ENCODE results near the gene XYLT1. TPM values are rescaled to one million over a fixed set of nuclear protein-coding genes. Genes with fewer than 3 reads are reported as not detected.

Gene XYLT1
- total and polyA plus RNA-seq, 10 of the 15 experiments (the other 5 are each of a cell fraction or from before 2014, with no cell fraction given): 0.88 to 14.8 (median 5.8) TPM

DNA sequence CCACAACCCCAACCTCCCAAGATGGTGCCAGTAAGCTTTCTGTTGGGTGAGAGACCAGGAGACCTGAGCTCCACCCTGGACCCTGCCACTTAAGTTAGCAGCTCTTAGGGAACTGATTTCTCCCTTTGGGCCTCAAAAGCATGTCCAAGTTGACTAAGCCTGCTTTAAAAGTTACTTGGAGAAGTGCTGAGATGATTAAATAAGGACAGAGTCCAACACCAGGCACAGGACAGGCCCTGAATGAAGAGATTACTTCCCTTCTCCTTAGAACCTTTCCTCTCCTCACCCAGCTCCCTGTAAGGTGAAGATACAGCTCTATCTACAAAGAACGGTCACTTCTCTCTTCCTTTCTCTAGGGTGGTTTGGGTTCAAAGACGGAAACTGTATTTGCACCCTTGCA lies 162.6 kb downstream of the XYLT1 start (continued):
- no peak for TF ChIP-seq MLLT1 (IDR thresholded peaks at IDR 0.05)
- TF ChIP-seq JUND (IDR thresholded peaks at IDR 0.05; ENCODE audit: low read depth, low read length): no peak
- TF ChIP-seq TCF12 (IDR thresholded peaks at IDR 0.05; ENCODE audit: low read depth, low read length): no peak
- TF ChIP-seq E2F4 (IDR thresholded peaks at IDR 0.05; ENCODE audit: low read depth, low read length): no peak

DNA sequence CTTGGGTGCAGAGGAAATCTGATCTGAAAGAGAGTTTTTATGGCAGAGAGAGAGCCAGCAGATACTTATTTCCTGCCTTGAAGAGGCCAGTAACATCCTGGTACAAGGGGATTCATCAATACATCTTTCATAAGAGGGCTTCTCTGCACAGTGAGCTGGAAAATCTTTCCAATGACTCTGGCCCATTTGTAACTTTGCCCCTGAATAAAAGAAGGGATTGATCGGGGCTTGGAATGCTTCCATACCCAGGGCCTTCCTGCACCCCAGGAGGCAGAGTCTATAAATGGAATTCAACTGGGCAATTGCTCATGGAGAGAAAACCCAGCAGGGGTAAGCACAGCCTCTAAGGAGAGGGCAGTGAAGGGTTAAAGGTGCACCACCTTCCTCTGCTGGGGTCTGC lies 163.3 kb downstream of the XYLT1 start:
- Histone ChIP-seq H3K4me1 (ENCODE audit: control insufficient read depth, insufficient read depth, low read length) (peaks cover 27% of the 10 kb centered on the region), H2AFZ (ENCODE audit: control insufficient read depth, low read depth, low read length) (no peak overlapping the region), H3K4me3 (no peak overlapping the region), H3K27me3 (replicated peaks in 1 of 2; ENCODE audit: control insufficient read depth in 2 of 2, insufficient read depth in 2 of 2, low read length in 1 of 2) (no peaks in the 10 kb centered on the region), H3K27ac (ENCODE audit: control insufficient read depth, insufficient read depth) (no peak overlapping the region), H4K20me1 (ENCODE audit: control insufficient read depth, insufficient read depth) (no peaks in the 10 kb centered on the region), H3K4me2 (ENCODE audit: control insufficient read depth, insufficient read depth) (no peak overlapping the region), H3K36me3 (ENCODE audit: control insufficient read depth in 2 of 2, insufficient read depth in 2 of 2, low read length in 1 of 2) (no peaks in the 10 kb centered on the region; a peak in 1 of 4 replicates), H3K9me3 (replicated peaks; ENCODE audit: control insufficient read depth, insufficient read depth, low read length) (peaks cover 4% of the 10 kb centered on the region; the same call in 2 of the 3 replicates), H3K9ac (ENCODE audit: control insufficient read depth, insufficient read depth, low read length) (no peak overlapping the region), H3K79me2 (ENCODE audit: control insufficient read depth, insufficient read depth, low read length) (no peaks in the 10 kb centered on the region)
- FAIRE-seq (no peak), DNase-seq (ENCODE audit: low read depth, low spot score) (no peak), ATAC-seq (no peak)
- SMC1A ChIA-PET (ENCODE audit: uncharacterized antibody, unreplicated experiment): interaction anchor here (0.9 to 1.5 kb wide), 6 partner anchors 9 to 73 kb away, joined by 3 to 7 read pairs (median 4); no protein-coding TSS in a partner anchor
- in situ Hi-C loops (cut with MboI) (no loop called here), intact Hi-C loops (cut with micrococcal nuclease; ENCODE audit: unreplicated experiment) (loop anchor here (10.0 kb wide), 1 partner anchor 227 kb away; no protein-coding TSS in a partner anchor)
- CTCF ChIA-PET: interaction anchor here (1.0 kb wide), 1 partner anchor 160 kb away, joined by 4 read pairs; no protein-coding TSS in a partner anchor
- WGBS (ENCODE audit: insufficient coverage, insufficient replicate concordance, low lambda C conversion rate, missing lambda C conversion rate): 95% methylated on average over 1 of the region's 1 CpG
- POLR2A ChIA-PET: interaction anchor here (0.8 kb wide), 1 partner anchor 160 kb away, joined by 3 read pairs; no protein-coding TSS in a partner anchor
- RAD21 ChIA-PET (ENCODE audit: unreplicated experiment): interaction anchor here (1.0 to 2.0 kb wide), 3 partner anchors 40 to 447 kb away, joined by 3 to 5 read pairs (median 4); no protein-coding TSS in a partner anchor
- BruUV-seq (replicated peaks): no TSS peak
- TF ChIP-seq MEF2B (IDR thresholded peaks at IDR 0.05; ENCODE audit: partially characterized antibody, poor library complexity, severe bottlenecking) (no peak), NFIC (IDR thresholded peaks at IDR 0.05; ENCODE audit: low read depth, low read length) (no peak), MTA3 (IDR thresholded peaks at IDR 0.05; ENCODE audit: borderline replicate concordance, low read length) (no peak), ZZZ3 (IDR thresholded peaks at IDR 0.05; ENCODE audit: control insufficient read depth, insufficient read length, low read depth) (no peak), SP1 (IDR thresholded peaks at IDR 0.05; ENCODE audit: low read depth, low read length) (no peak), CHD1 (IDR thresholded peaks at IDR 0.05; ENCODE audit: low read depth, low read length) (no peak), PAX5 (IDR thresholded peaks at IDR 0.05; ENCODE audit: borderline replicate concordance, low read depth, low read length) (no peak), RFX5 (IDR thresholded peaks at IDR 0.05; ENCODE audit: low read depth, low read length) (no peak), STAT1 (conservative IDR thresholded peaks at IDR 0.05) (no peak)

Measured in GM12878 (cell line).